H7 (cell line): ENCODE measurements around the gene SMYD3. TPM values are rescaled to one million over a fixed set of nuclear protein-coding genes. Genes with fewer than 3 reads are reported as not detected.

ENCODE experiments used
- DNase-seq: peaks from one replicate; pipeline ENCODE4 v3.0.0; 2012
- H3K27me3 ChIP-seq: 2 replicates; pipeline ENCODE4 v1.6.0; 2011; ENCODE audit warnings: mild to moderate bottlenecking, low read length; ENCODE audit not compliant: control insufficient read depth, insufficient read depth
- H3K36me3 ChIP-seq: replicated peaks from 2 replicates; pipeline ENCODE4 v1.5.1; 2011; ENCODE audit warnings: low read length; ENCODE audit not compliant: control insufficient read depth, insufficient read depth
- H3K4me3 ChIP-seq: 2 replicates; pipeline ENCODE4 v1.5.1; 2011; ENCODE audit warnings: low read depth, mild to moderate bottlenecking, control low read depth, low read length, moderate library complexity; ENCODE audit not compliant: insufficient read depth
- total RNA-seq: library from RNA; depleted of rRNA; stranded (reverse); fragments of >200 nt; shearing (Covaris generic); gene quantifications from 2 replicates; pipeline ENCODE4 v1.2.3, GENCODE V29; 2014

SMYD3 gene
- total RNA-seq, 1 experiment from 2014 or later, result 31.0 TPM

GRCh38 chr1:246270236-246270635 is 236.8 kb downstream of the SMYD3 start:
- Histone ChIP-seq H3K36me3 (no peaks in the 10 kb centered on the region), H3K27me3 (no peaks in the 10 kb centered on the region), H3K4me3 (no peak overlapping the region)
- DNase-seq, result no peak

- Histone ChIP-seq H3K36me3 (no peaks in the 10 kb centered on the region), H3K27me3 (no peaks in the 10 kb centered on the region), H3K4me3 (no peak overlapping the region)
- no peak for DNase-seq
Observed at GRCh38 chr1:246269466-246269865, 237.6 kb downstream of the SMYD3 start.

GRCh38 chr1:246267896-246268295 is 239.2 kb downstream of the SMYD3 start:
- H3K27me3 ChIP-seq, result no peaks in the 10 kb centered on the region
- no peak overlapping the region for H3K4me3 ChIP-seq
- no peaks in the 10 kb centered on the region for H3K36me3 ChIP-seq
- no peak for DNase-seq

- DNase-seq, result no peak
- H3K36me3 ChIP-seq, result no peaks in the 10 kb centered on the region
- no peaks in the 10 kb centered on the region for H3K27me3 ChIP-seq
- no peak overlapping the region for H3K4me3 ChIP-seq
Observed at GRCh38 chr1:246267426-246267825, 239.7 kb downstream of the SMYD3 start.

GRCh38 chr1:246265481-246265880 is 241.6 kb downstream of the SMYD3 start:
- no peak for DNase-seq
- Histone ChIP-seq H3K4me3 (no peak overlapping the region), H3K36me3 (no peaks in the 10 kb centered on the region), H3K27me3 (no peaks in the 10 kb centered on the region)

- DNase-seq, result no peak
- H3K27me3 ChIP-seq, result no peaks in the 10 kb centered on the region
- no peaks in the 10 kb centered on the region for H3K36me3 ChIP-seq
- H3K4me3 ChIP-seq, result no peak overlapping the region
Observed at GRCh38 chr1:246262281-246262680, 244.8 kb downstream of the SMYD3 start.

- Histone ChIP-seq H3K36me3 (no peaks in the 10 kb centered on the region), H3K27me3 (no peaks in the 10 kb centered on the region), H3K4me3 (no peak overlapping the region)
- no peak for DNase-seq
Observed at GRCh38 chr1:246261639-246262038, 245.4 kb downstream of the SMYD3 start.

- H3K36me3 ChIP-seq, result no peaks in the 10 kb centered on the region
- no peak overlapping the region for H3K4me3 ChIP-seq
- no peak for DNase-seq
- H3K27me3 ChIP-seq, result no peaks in the 10 kb centered on the region
Observed at GRCh38 chr1:246258250-246258649, 248.8 kb downstream of the SMYD3 start.

GRCh38 chr1:246255773-246256172 is 251.3 kb downstream of the SMYD3 start:
- Histone ChIP-seq H3K4me3 (no peak overlapping the region), H3K27me3 (no peaks in the 10 kb centered on the region), H3K36me3 (no peaks in the 10 kb centered on the region)
- DNase-seq, result no peak

- H3K4me3 ChIP-seq, result no peak overlapping the region
- H3K27me3 ChIP-seq, result no peaks in the 10 kb centered on the region
- DNase-seq, result no peak
- no peaks in the 10 kb centered on the region for H3K36me3 ChIP-seq
Observed at GRCh38 chr1:246254854-246255253, 252.2 kb downstream of the SMYD3 start.

- Histone ChIP-seq H3K27me3 (no peaks in the 10 kb centered on the region), H3K36me3 (no peaks in the 10 kb centered on the region), H3K4me3 (no peak overlapping the region)
- DNase-seq, result no peak
Observed at GRCh38 chr1:246246430-246246829, 260.6 kb downstream of the SMYD3 start.

- Histone ChIP-seq H3K27me3 (no peaks in the 10 kb centered on the region), H3K4me3 (no peak overlapping the region), H3K36me3 (no peaks in the 10 kb centered on the region)
- DNase-seq, result no peak
Observed at GRCh38 chr1:246245541-246245940, 261.5 kb downstream of the SMYD3 start.

GRCh38 chr1:246232126-246232525 is 275.0 kb downstream of the SMYD3 start:
- no peak for DNase-seq
- Histone ChIP-seq H3K27me3 (no peaks in the 10 kb centered on the region), H3K36me3 (no peaks in the 10 kb centered on the region), H3K4me3 (no peak overlapping the region)

- H3K4me3 ChIP-seq, result no peak overlapping the region
Observed at GRCh38 chr1:246226041-246226440, 281.0 kb downstream of the SMYD3 start.

GRCh38 chr1:246221485-246222255 is 285.4 kb downstream of the SMYD3 start:
- H3K27me3 ChIP-seq, result no peaks in the 10 kb centered on the region
- DNase-seq, result no peak

More at GRCh38 chr1:246226041-246226440, 281.0 kb downstream of the SMYD3 start:
- H3K27me3 ChIP-seq, result no peaks in the 10 kb centered on the region
- no peak for DNase-seq
- H3K36me3 ChIP-seq, result no peaks in the 10 kb centered on the region

More at GRCh38 chr1:246221485-246222255, 285.4 kb downstream of the SMYD3 start:
- Histone ChIP-seq H3K36me3 (no peaks in the 10 kb centered on the region), H3K4me3 (no peak overlapping the region)
